ENCODE results near the gene NDUFB8. TPM values are rescaled to one million over a fixed set of nuclear protein-coding genes. Genes with fewer than 3 reads are reported as not detected.

Gene NDUFB8
- total RNA-seq, 4 donors from 2014 or later: 231 to 315 (median 279) TPM

- peaks cover 35 to 54% (median 46%) of the 10 kb centered on the region in 4 donors for H3K36me3 ChIP-seq
- DNase-seq (ENCODE audit: extremely low spot score): no peak
- no peak overlapping the region for H3K27ac ChIP-seq (replicated peaks in 1 of 4)
- no peak for TF ChIP-seq POLR2A (IDR thresholded peaks at IDR 0.05; ENCODE audit: low read depth)
- peaks cover 0 to 10% (median 0%) of the 10 kb centered on the region in 4 donors for H3K27me3 ChIP-seq
- H3K9me3 ChIP-seq: no peaks in the 10 kb centered on the region
- intact Hi-C loops (cut with DNase I): no loop called here
- no peak overlapping the region for H3K4me3 ChIP-seq
- 76% methylated on average over 8 of the region's 8 CpGs for WGBS
- H3K4me1 ChIP-seq: peaks cover 13 to 20% (median 16%) of the 10 kb centered on the region in 4 donors
These were observed 44.3 kb downstream of the NDUFB8 start for GRCh38 chr10:100485366-100485765.

GRCh38 chr10:100483876-100484666, 45.6 kb downstream of the NDUFB8 start:
- WGBS: 92% methylated on average over 5 of the region's 5 CpGs

GRCh38 chr10:100482834-100483185, 46.9 kb downstream of the NDUFB8 start:
- Histone ChIP-seq H3K36me3 (peaks cover 13 to 28% (median 22%) of the 10 kb centered on the region in 4 donors), H3K9me3 (no peaks in the 10 kb centered on the region), H3K27ac (replicated peaks in 1 of 4) (no peak overlapping the region), H3K4me3 (peak overlapping the region; percentile 52 to 60 (median 56)), H3K27me3 (peaks cover 0 to 36% (median 3%) of the 10 kb centered on the region in 4 donors), H3K4me1 (peaks cover 13 to 20% (median 16%) of the 10 kb centered on the region in 4 donors)
- no peak for TF ChIP-seq CTCF (IDR thresholded peaks at IDR 0.05)
- no peak for TF ChIP-seq POLR2AphosphoS5 (IDR thresholded peaks at IDR 0.05)
- TF ChIP-seq POLR2A (IDR thresholded peaks at IDR 0.05; ENCODE audit: low read depth): no peak
- no peak for TF ChIP-seq EP300 (IDR thresholded peaks at IDR 0.05)
- WGBS: 35% methylated on average over 5 of the region's 5 CpGs
- no peak for DNase-seq (ENCODE audit: extremely low spot score)
- intact Hi-C loops (cut with DNase I): no loop called here

More at GRCh38 chr10:100483876-100484666, 45.6 kb downstream of the NDUFB8 start:
- TF ChIP-seq CTCF (IDR thresholded peaks at IDR 0.05) (no peak), POLR2A (IDR thresholded peaks at IDR 0.05; ENCODE audit: low read depth) (no peak), EP300 (IDR thresholded peaks at IDR 0.05) (no peak), POLR2AphosphoS5 (IDR thresholded peaks at IDR 0.05) (no peak)
- peaks cover 13 to 20% (median 16%) of the 10 kb centered on the region in 4 donors for H3K4me1 ChIP-seq
- peaks cover 23 to 41% (median 33%) of the 10 kb centered on the region in 4 donors for H3K36me3 ChIP-seq
- intact Hi-C loops (cut with DNase I): no loop called here
- no peak overlapping the region for H3K27ac ChIP-seq (replicated peaks in 1 of 4)
- no peaks in the 10 kb centered on the region for H3K9me3 ChIP-seq
- H3K27me3 ChIP-seq: peaks cover 0 to 23% (median 1%) of the 10 kb centered on the region in 4 donors
- no peak overlapping the region for H3K4me3 ChIP-seq
- peak; percentile 87 for DNase-seq (ENCODE audit: extremely low spot score)

- H3K27me3 ChIP-seq: peaks cover 0 to 36% (median 3%) of the 10 kb centered on the region in 4 donors
- DNase-seq (ENCODE audit: extremely low spot score): peak; percentile 89
- H3K36me3 ChIP-seq: peaks cover 8 to 23% (median 17%) of the 10 kb centered on the region in 4 donors
- H3K27ac ChIP-seq (replicated peaks in 1 of 4): no peak overlapping the region
- no peaks in the 10 kb centered on the region for H3K9me3 ChIP-seq
- H3K4me1 ChIP-seq: peaks cover 13 to 20% (median 16%) of the 10 kb centered on the region in 4 donors
- WGBS: under 1% methylated on average over 33 of the region's 59 CpGs
- intact Hi-C loops (cut with DNase I): no loop called here
- no peak for TF ChIP-seq POLR2A (IDR thresholded peaks at IDR 0.05; ENCODE audit: low read depth)
- peak; percentile 60 to 79 (median 65) for TF ChIP-seq CTCF (IDR thresholded peaks at IDR 0.05)
- TF ChIP-seq EP300 (IDR thresholded peaks at IDR 0.05): no peak
- TF ChIP-seq POLR2AphosphoS5 (IDR thresholded peaks at IDR 0.05): no peak
- H3K4me3 ChIP-seq: peak overlapping the region; percentile 52 to 60 (median 56)
These were observed 47.4 kb downstream of the NDUFB8 start for GRCh38 chr10:100482181-100482833.

All from esophagus muscularis mucosa (tissue), 4 donors.